ENCODE results near the gene AGER. TPM values are rescaled to one million over a fixed set of nuclear protein-coding genes. Genes with fewer than 3 reads are reported as not detected.
A peak's percentile ranks its signal among the peaks of the same experiment; 100 is the strongest.

Gene AGER
- 10 to 100 TPM; 29.8 to 35.2 TPM for total RNA-seq
- polyA plus RNA-seq (2013, experiment 1 of 2): 16.4 TPM
- polyA plus RNA-seq (2013, experiment 2 of 2): 11.9 TPM
- long read RNA-seq, experiment 1, partial matches to known transcripts: 1 of 4 reads
- long read RNA-seq, experiment 1, other reads (novel, unspliced or antisense): 3 of 4 reads
- long read RNA-seq, experiment 2, partial matches to known transcripts: 3 of 6 reads
- long read RNA-seq, experiment 2, other reads (novel, unspliced or antisense): 3 of 6 reads
- long read RNA-seq, experiment 3, partial matches to known transcripts: 4 of 8 reads
- long read RNA-seq, experiment 3, other reads (novel, unspliced or antisense): 2 of 8 reads
- long read RNA-seq, experiment 4: 0 reads

DNA sequence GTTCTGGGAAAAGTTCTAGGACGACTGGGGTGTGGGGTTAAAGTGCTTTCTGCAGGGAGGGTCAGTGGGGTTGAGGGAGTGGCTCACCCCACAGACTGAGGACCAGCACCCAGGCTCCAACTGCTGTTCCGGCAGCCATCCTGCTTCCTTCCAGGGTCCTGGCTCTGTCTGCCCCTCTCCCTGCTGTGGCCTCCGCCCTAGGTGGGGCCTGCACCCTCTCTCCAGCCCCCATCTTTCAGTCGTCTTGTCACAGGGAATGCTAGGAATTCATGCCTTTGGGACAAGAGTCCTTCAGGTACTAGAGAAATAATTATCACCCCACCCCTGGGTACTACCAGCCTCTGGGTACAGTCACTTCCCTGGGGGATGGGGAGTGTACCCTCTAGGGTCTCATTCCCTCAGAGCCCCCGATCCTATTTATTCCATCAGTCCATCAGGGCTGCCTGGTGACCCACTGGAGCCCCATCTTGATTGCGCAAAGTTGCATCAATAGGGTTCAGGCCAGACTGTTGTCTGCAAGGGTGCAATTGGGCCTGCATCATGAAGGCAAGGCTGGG, at the start of gene AGER:
TSS of gene AGER (minus strand) at position 170 of the 557 bp plus-strand sequence. CDS start at position 139, 31 bp downstream.
- Mint-ChIP-seq H3K9me3 (no peaks in the 10 kb centered on the region), H3K27me3 (ENCODE audit: insufficient read depth) (no peaks in the 10 kb centered on the region), H3K4me3 (no peak within 1 kb of the TSS), H3K36me3 (ENCODE audit: low read depth) (peaks cover 58% of the 10 kb centered on the region), H3K27ac (peak within 1 kb of the TSS; percentile 21), H3K4me1 (peaks cover 39% of the 10 kb centered on the region)
- Histone ChIP-seq H3K36me3 (ENCODE audit: control insufficient read depth, insufficient read depth, low read length) (peaks cover 31% of the 10 kb centered on the region), H3K4me3 (ENCODE audit: low read length) (no peak within 1 kb of the TSS), H3K9me3 (ENCODE audit: control insufficient read depth, low read length) (no peaks in the 10 kb centered on the region), H3K27ac (ENCODE audit: low read depth, low read length) (no peak within 1 kb of the TSS), H3K27me3 (ENCODE audit: control insufficient read depth, insufficient read depth, low read length, poor library complexity, severe bottlenecking) (no peaks in the 10 kb centered on the region), H3K9ac (ENCODE audit: extremely low read depth, low read length, poor library complexity, severe bottlenecking) (no peak within 1 kb of the TSS), H3K4me1 (ENCODE audit: control insufficient read depth, insufficient read depth, low read length) (no peaks in the 10 kb centered on the region)
- TF ChIP-seq, protein P1, sequence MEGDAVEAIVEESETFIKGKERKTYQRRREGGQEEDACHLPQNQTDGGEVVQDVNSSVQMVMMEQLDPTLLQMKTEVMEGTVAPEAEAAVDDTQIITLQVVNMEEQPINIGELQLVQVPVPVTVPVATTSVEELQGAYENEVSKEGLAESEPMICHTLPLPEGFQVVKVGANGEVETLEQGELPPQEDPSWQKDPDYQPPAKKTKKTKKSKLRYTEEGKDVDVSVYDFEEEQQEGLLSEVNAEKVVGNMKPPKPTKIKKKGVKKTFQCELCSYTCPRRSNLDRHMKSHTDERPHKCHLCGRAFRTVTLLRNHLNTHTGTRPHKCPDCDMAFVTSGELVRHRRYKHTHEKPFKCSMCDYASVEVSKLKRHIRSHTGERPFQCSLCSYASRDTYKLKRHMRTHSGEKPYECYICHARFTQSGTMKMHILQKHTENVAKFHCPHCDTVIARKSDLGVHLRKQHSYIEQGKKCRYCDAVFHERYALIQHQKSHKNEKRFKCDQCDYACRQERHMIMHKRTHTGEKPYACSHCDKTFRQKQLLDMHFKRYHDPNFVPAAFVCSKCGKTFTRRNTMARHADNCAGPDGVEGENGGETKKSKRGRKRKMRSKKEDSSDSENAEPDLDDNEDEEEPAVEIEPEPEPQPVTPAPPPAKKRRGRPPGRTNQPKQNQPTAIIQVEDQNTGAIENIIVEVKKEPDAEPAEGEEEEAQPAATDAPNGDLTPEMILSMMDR (conservative IDR thresholded peaks at IDR 0.05): no peak
- 89 to 90% methylated on average over 5 to 6 of the region's 6 CpGs for WGBS, 2 experiments (ENCODE audit: insufficient coverage in 1 of 2, insufficient read length in 1 of 2)
- DNase-seq: no peak

GRCh38 chr6:32226434-32226833, 42.4 kb upstream of the AGER start:
- H3K4me3 Mint-ChIP-seq: no peak overlapping the region
- no peak overlapping the region for H3K27ac Mint-ChIP-seq
- no peaks in the 10 kb centered on the region for H3K9me3 ChIP-seq (ENCODE audit: control insufficient read depth, low read length)
- peaks cover 51% of the 10 kb centered on the region for H3K27me3 ChIP-seq (ENCODE audit: control insufficient read depth, insufficient read depth, low read length, poor library complexity, severe bottlenecking)
- no peaks in the 10 kb centered on the region for H3K4me1 ChIP-seq (ENCODE audit: control insufficient read depth, insufficient read depth, low read length)
- peaks cover 9% of the 10 kb centered on the region for H3K4me1 Mint-ChIP-seq
- H3K9me3 Mint-ChIP-seq: no peaks in the 10 kb centered on the region
- WGBS, 2 experiments (ENCODE audit: insufficient coverage in 1 of 2, insufficient read length in 1 of 2): 88 to 95% methylated on average over 7 of the region's 7 CpGs
- peaks cover 97% of the 10 kb centered on the region for H3K27me3 Mint-ChIP-seq (ENCODE audit: insufficient read depth)
- no peak for DNase-seq
- H3K27ac ChIP-seq (ENCODE audit: low read depth, low read length): no peak overlapping the region
- H3K4me3 ChIP-seq (ENCODE audit: low read length): no peak overlapping the region
- no peaks in the 10 kb centered on the region for H3K36me3 Mint-ChIP-seq (ENCODE audit: low read depth)
- TF ChIP-seq, protein P1 (conservative IDR thresholded peaks at IDR 0.05): no peak
- no peak overlapping the region for H3K9ac ChIP-seq (ENCODE audit: extremely low read depth, low read length, poor library complexity, severe bottlenecking)
- no peaks in the 10 kb centered on the region for H3K36me3 ChIP-seq (ENCODE audit: control insufficient read depth, insufficient read depth, low read length)

- no peak for DNase-seq
- H3K36me3 Mint-ChIP-seq (ENCODE audit: low read depth): no peaks in the 10 kb centered on the region
- TF ChIP-seq, protein P1 (conservative IDR thresholded peaks at IDR 0.05): no peak
- peaks cover 9% of the 10 kb centered on the region for H3K4me1 Mint-ChIP-seq
- H3K9ac ChIP-seq (ENCODE audit: extremely low read depth, low read length, poor library complexity, severe bottlenecking): no peak overlapping the region
- H3K27me3 ChIP-seq (ENCODE audit: control insufficient read depth, insufficient read depth, low read length, poor library complexity, severe bottlenecking): peaks cover 38% of the 10 kb centered on the region
- H3K27me3 Mint-ChIP-seq (ENCODE audit: insufficient read depth): peaks cover 96% of the 10 kb centered on the region
- no peaks in the 10 kb centered on the region for H3K36me3 ChIP-seq (ENCODE audit: control insufficient read depth, insufficient read depth, low read length)
- H3K27ac Mint-ChIP-seq: no peak overlapping the region
- H3K4me3 Mint-ChIP-seq: no peak overlapping the region
- H3K4me3 ChIP-seq (ENCODE audit: low read length): no peak overlapping the region
- no peak overlapping the region for H3K27ac ChIP-seq (ENCODE audit: low read depth, low read length)
- WGBS, 2 experiments (ENCODE audit: insufficient coverage in 1 of 2, insufficient read length in 1 of 2): 87 to 100% methylated on average over 1 to 2 of the region's 2 CpGs
- H3K4me1 ChIP-seq (ENCODE audit: control insufficient read depth, insufficient read depth, low read length): no peaks in the 10 kb centered on the region
- no peaks in the 10 kb centered on the region for H3K9me3 Mint-ChIP-seq
- no peaks in the 10 kb centered on the region for H3K9me3 ChIP-seq (ENCODE audit: control insufficient read depth, low read length)
These were observed 40.6 kb upstream of the AGER start for GRCh38 chr6:32224696-32225095.

Data from endodermal cell (in vitro differentiated cells).